Neural cell (in vitro differentiated cells): Measurements from ENCODE around the gene ZNF205.

Source experiments
- CTCF ChIP-seq: fragments of 450-650 bp; IDR thresholded peaks from 2 replicates; pipeline ENCODE4 v1.5.1; 2014; ENCODE audit warnings: antibody characterized with exemption, mild to moderate bottlenecking, moderate library complexity; ENCODE audit not compliant: poor library complexity, severe bottlenecking
- TAF1 ChIP-seq: IDR thresholded peaks from 2 replicates; pipeline ENCODE4 v1.6.1; 2012; ENCODE audit warnings: low read depth
- TF ChIP-seq, protein P1 (sequence below): IDR thresholded peaks from 2 replicates; pipeline ENCODE4 v1.6.1; 2012; ENCODE audit warnings: borderline replicate concordance

- TF ChIP-seq CTCF (no peak), TAF1 (no peak)
- TF ChIP-seq, protein P1, sequence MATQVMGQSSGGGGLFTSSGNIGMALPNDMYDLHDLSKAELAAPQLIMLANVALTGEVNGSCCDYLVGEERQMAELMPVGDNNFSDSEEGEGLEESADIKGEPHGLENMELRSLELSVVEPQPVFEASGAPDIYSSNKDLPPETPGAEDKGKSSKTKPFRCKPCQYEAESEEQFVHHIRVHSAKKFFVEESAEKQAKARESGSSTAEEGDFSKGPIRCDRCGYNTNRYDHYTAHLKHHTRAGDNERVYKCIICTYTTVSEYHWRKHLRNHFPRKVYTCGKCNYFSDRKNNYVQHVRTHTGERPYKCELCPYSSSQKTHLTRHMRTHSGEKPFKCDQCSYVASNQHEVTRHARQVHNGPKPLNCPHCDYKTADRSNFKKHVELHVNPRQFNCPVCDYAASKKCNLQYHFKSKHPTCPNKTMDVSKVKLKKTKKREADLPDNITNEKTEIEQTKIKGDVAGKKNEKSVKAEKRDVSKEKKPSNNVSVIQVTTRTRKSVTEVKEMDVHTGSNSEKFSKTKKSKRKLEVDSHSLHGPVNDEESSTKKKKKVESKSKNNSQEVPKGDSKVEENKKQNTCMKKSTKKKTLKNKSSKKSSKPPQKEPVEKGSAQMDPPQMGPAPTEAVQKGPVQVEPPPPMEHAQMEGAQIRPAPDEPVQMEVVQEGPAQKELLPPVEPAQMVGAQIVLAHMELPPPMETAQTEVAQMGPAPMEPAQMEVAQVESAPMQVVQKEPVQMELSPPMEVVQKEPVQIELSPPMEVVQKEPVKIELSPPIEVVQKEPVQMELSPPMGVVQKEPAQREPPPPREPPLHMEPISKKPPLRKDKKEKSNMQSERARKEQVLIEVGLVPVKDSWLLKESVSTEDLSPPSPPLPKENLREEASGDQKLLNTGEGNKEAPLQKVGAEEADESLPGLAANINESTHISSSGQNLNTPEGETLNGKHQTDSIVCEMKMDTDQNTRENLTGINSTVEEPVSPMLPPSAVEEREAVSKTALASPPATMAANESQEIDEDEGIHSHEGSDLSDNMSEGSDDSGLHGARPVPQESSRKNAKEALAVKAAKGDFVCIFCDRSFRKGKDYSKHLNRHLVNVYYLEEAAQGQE, result no peak
Observed at GRCh38 chr16:3145660-3146059, 33.3 kb downstream of the ZNF205 start.
